H1 (cell line): ENCODE results near the gene TMEM156. TPM values are rescaled to one million over a fixed set of nuclear protein-coding genes. Genes with fewer than 3 reads are reported as not detected.

Experiments
- CTCF ChIA-PET: fragments of 300-600 bp; sonication (Branson Sonifier 250); formaldehyde crosslinking; loops from one replicate; lab custom pipeline; 2021; ENCODE audit not compliant: partially characterized antibody; lab: Charles Lee
- POLR2A ChIA-PET: fragments of 300-600 bp; sonication (Branson Sonifier 250); formaldehyde crosslinking; loops from one replicate; lab custom pipeline; 2021; ENCODE audit warnings: inconsistent platforms; ENCODE audit not compliant: partially characterized antibody; lab: Charles Lee
- DNase-seq, 2 experiments: peaks; one replicate each; pipeline versions ENCODE4 v3.0.0 to v3.0.0-alpha.2; 2010 to 2022; ENCODE audit warnings: low spot score in 2 of 2, low read depth in 1 of 2, mixed read lengths in 1 of 2
- FAIRE-seq: peaks from 2 replicates; lab custom pipeline; 2011; peaks lifted over from hg19 to GRCh38; lab: Jason Lieb, UNC
- H2AFZ ChIP-seq: 2 replicates; pipeline ENCODE4 v1.8.1; 2012; ENCODE audit warnings: low read length, inconsistent platforms
- H2AK5ac ChIP-seq: 2 replicates; pipeline ENCODE4 v1.6.1; 2013; ENCODE audit warnings: low read depth, low read length
- H2BK120ac ChIP-seq: replicated peaks from 2 replicates; pipeline ENCODE3; 2013; ENCODE audit warnings: low read depth, low read length, inconsistent platforms
- H2BK12ac ChIP-seq: 2 replicates; pipeline ENCODE4 v1.6.1; 2013; ENCODE audit warnings: low read depth, low read length
- H2BK15ac ChIP-seq: 2 replicates; pipeline ENCODE4 v1.6.1; 2013; ENCODE audit warnings: low read length
- H2BK20ac ChIP-seq: 2 replicates; pipeline ENCODE4 v1.6.1; 2013; ENCODE audit warnings: low read length
- H2BK5ac ChIP-seq: 2 replicates; pipeline ENCODE4 v1.6.1; 2013; ENCODE audit warnings: low read depth, low read length
- H3K14ac ChIP-seq: 2 replicates; pipeline ENCODE4 v1.6.1; 2013; ENCODE audit warnings: inconsistent platforms; ENCODE audit not compliant: insufficient read length
- H3K18ac ChIP-seq: 2 replicates; pipeline ENCODE4 v1.6.1; 2013; ENCODE audit warnings: low read length; ENCODE audit errors: extremely low read depth
- H3K23ac ChIP-seq: 2 replicates; pipeline ENCODE4 v1.6.1; 2013; ENCODE audit warnings: inconsistent platforms; ENCODE audit not compliant: insufficient read length
- H3K23me2 ChIP-seq: 2 replicates; pipeline ENCODE4 v1.6.1; 2013; ENCODE audit warnings: low read depth, low read length
- H3K27ac ChIP-seq: 2 replicates; pipeline ENCODE4 v1.6.1; 2011; ENCODE audit warnings: low read depth, low read length, inconsistent platforms
- H3K27me3 ChIP-seq, 4 experiments: replicated peaks in 1 of 4; 1 replicate in 1 of 4; 2 replicates in 3 of 4; pipeline versions ENCODE4 v1.6.1 to v1.8.1; 2011 to 2013; ENCODE audit warnings: low read length in 3 of 4, mild to moderate bottlenecking in 3 of 4, inconsistent platforms in 2 of 4, mixed read lengths in 2 of 4, moderate library complexity in 1 of 4; ENCODE audit not compliant: control insufficient read depth in 3 of 4, insufficient read depth in 3 of 4; ENCODE audit errors: extremely low read depth in 1 of 4
- H3K36me3 ChIP-seq, 4 experiments: 2 replicates each; pipeline versions ENCODE4 v1.6.1 to v1.8.1; 2011 to 2013; ENCODE audit warnings: mild to moderate bottlenecking in 4 of 4, low read length in 3 of 4, moderate library complexity in 2 of 4, control low read depth in 1 of 4, inconsistent platforms in 1 of 4; ENCODE audit not compliant: insufficient read depth in 4 of 4, control insufficient read depth in 2 of 4
- H3K4ac ChIP-seq: replicated peaks from 2 replicates; pipeline ENCODE3; 2013; ENCODE audit warnings: low read length, low read depth, mixed read lengths, inconsistent platforms; ENCODE audit not compliant: insufficient read length
- H3K4me1 ChIP-seq, 4 experiments: replicated peaks in 1 of 4; 1 replicate in 1 of 4; 2 replicates in 3 of 4; pipeline versions ENCODE4 v1.6.1 to v1.8.1; 2011 to 2013; ENCODE audit warnings: low read length in 3 of 4, inconsistent platforms in 2 of 4, mixed read lengths in 1 of 4; ENCODE audit not compliant: insufficient read depth in 4 of 4, control insufficient read depth in 3 of 4
- H3K4me2 ChIP-seq, 2 experiments: 2 replicates each; pipeline versions ENCODE4 v1.6.1 to v1.8.1; 2011 to 2013; ENCODE audit warnings: low read depth in 2 of 2, low read length in 2 of 2, control low read depth in 1 of 2, inconsistent platforms in 1 of 2, mild to moderate bottlenecking in 1 of 2; ENCODE audit not compliant: insufficient read depth in 1 of 2
- H3K4me3 ChIP-seq, 4 experiments: fragments of 200-600, 300-600 bp in 1 of 4; sonication (generic), shearing (Covaris generic), sonication (Bioruptor Twin) in 1 of 4; 2 replicates each; pipeline versions ENCODE4 v1.5.1 to v1.8.1; 2011 to 2016; ENCODE audit warnings: low read length in 4 of 4, low read depth in 3 of 4, control low read depth in 2 of 4, inconsistent platforms in 2 of 4, mild to moderate bottlenecking in 2 of 4, mixed read lengths in 1 of 4, moderate library complexity in 1 of 4; ENCODE audit not compliant: insufficient read depth in 2 of 4; ENCODE audit errors: extremely low read depth in 1 of 4
- H3K56ac ChIP-seq: replicated peaks from 2 replicates; pipeline ENCODE3; 2013; ENCODE audit warnings: low read depth, mild to moderate bottlenecking, mixed read lengths, low read length, inconsistent platforms; ENCODE audit not compliant: insufficient read length
- H3K79me1 ChIP-seq: 2 replicates; pipeline ENCODE4 v1.6.1; 2013; ENCODE audit warnings: low read depth, low read length, control low read depth
- H3K79me2 ChIP-seq, 2 experiments: 2 replicates each; pipeline versions ENCODE4 v1.6.1 to v1.8.1; 2012 to 2013; ENCODE audit warnings: low read length in 2 of 2, mild to moderate bottlenecking in 2 of 2, inconsistent platforms in 1 of 2; ENCODE audit not compliant: insufficient read depth in 2 of 2, control insufficient read depth in 1 of 2
- H3K9ac ChIP-seq, 4 experiments: replicated peaks in 1 of 4; 1 replicate in 1 of 4; 2 replicates in 3 of 4; pipeline versions ENCODE4 v1.6.1 to v1.8.1; 2011 to 2013; ENCODE audit warnings: low read depth in 3 of 4, low read length in 3 of 4, control low read depth in 2 of 4, mild to moderate bottlenecking in 2 of 4, moderate library complexity in 2 of 4, inconsistent platforms in 1 of 4; ENCODE audit errors: extremely low read depth in 1 of 4
- H3K9me3 ChIP-seq, 2 experiments: 2 replicates each; pipeline versions ENCODE4 v1.6.1 to v1.8.1; 2012 to 2013; ENCODE audit warnings: mild to moderate bottlenecking in 2 of 2, moderate library complexity in 2 of 2, control low read depth in 1 of 2, inconsistent platforms in 1 of 2, low read depth in 1 of 2, low read length in 1 of 2, mixed read lengths in 1 of 2; ENCODE audit not compliant: insufficient read depth in 2 of 2
- H4K20me1 ChIP-seq, 2 experiments: replicated peaks in 1 of 2; 2 replicates each; pipeline versions ENCODE3 to v1.8.1; 2011 to 2013; ENCODE audit warnings: inconsistent platforms in 2 of 2, low read length in 2 of 2, mild to moderate bottlenecking in 1 of 2; ENCODE audit not compliant: insufficient read depth in 2 of 2, control insufficient read depth in 1 of 2
- H4K5ac ChIP-seq: 2 replicates; pipeline ENCODE4 v1.6.1; 2013; ENCODE audit warnings: low read length, low read depth, mixed read lengths, inconsistent platforms; ENCODE audit not compliant: insufficient read length
- H4K8ac ChIP-seq: 2 replicates; pipeline ENCODE4 v1.8.0; 2013; ENCODE audit warnings: mild to moderate bottlenecking, moderate library complexity, low read length, inconsistent platforms; ENCODE audit not compliant: insufficient read depth; ENCODE audit errors: extremely low read depth
- H4K91ac ChIP-seq: replicated peaks from 2 replicates; pipeline ENCODE3; 2013; ENCODE audit warnings: low read length, mixed read lengths, inconsistent platforms; ENCODE audit not compliant: insufficient read length
- EP300 ChIP-seq, 2 experiments: IDR thresholded peaks; 1 replicate in 1 of 2; 2 replicates in 1 of 2; pipeline ENCODE4 v1.6.1; 2011 to 2012; ENCODE audit warnings: low read depth in 2 of 2, low read length in 2 of 2, mild to moderate bottlenecking in 2 of 2, borderline replicate concordance in 1 of 2, inconsistent platforms in 1 of 2, moderate library complexity in 1 of 2
- RXRA ChIP-seq: IDR thresholded peaks from 2 replicates; pipeline ENCODE4 v1.6.1; 2011; ENCODE audit warnings: low read depth, mild to moderate bottlenecking, low read length, moderate library complexity; ENCODE audit not compliant: insufficient read depth
- YY1 ChIP-seq: IDR thresholded peaks from 2 replicates; pipeline ENCODE4 v1.6.1; 2011; ENCODE audit warnings: low read depth, mild to moderate bottlenecking, low read length
- WGBS, 2 experiments: shearing (Covaris generic) in 1 of 2; methylation state at CpG; one replicate each; pipeline versions ENCODE4 v1.1.6 to v1.1.7; 2013 to 2015; ENCODE audit warnings: low lambda C conversion rate in 2 of 2, mixed read lengths in 2 of 2, inconsistent platforms in 1 of 2, low coverage in 1 of 2, missing lambda C conversion rate in 1 of 2; ENCODE audit not compliant: insufficient replicate concordance in 2 of 2, insufficient coverage in 1 of 2, insufficient read length in 1 of 2; ENCODE audit errors: extremely low coverage in 1 of 2, missing lambda C conversion rate in 1 of 2; 5-methylcytosine and 5-hydroxymethylcytosine counted together
- polyA plus RNA-seq, 7 experiments: library from polyadenylated mRNA; depleted of rRNA in 3 of 7; stranded (reverse) in 5 of 7; unstranded in 2 of 7; fragments of >200 nt in 5 of 7; fragments of 200-250 nt in 2 of 7; gene quantifications; 1 replicate in 5 of 7; 2 replicates in 1 of 7; 4 replicates in 1 of 7; pipeline versions ENCODE4 v1.2.1 to v1.2.3, GENCODE V29; 2011 to 2013; ENCODE audit warnings: missing spikeins in 2 of 7, mixed read lengths in 2 of 7
- total RNA-seq: library from RNA; stranded (reverse); fragmentation: NEBNext Ultra II Directional; extraction: Animal tissue kit (Norgen Biotek cat#: 25700); gene quantifications from 2 replicates; pipeline ENCODE4 v1.2.1, GENCODE V29; 2021

The TMEM156 gene
- total and polyA plus RNA-seq, 2 of the 8 experiments (the other 6 are each of a cell fraction or from before 2014, with no cell fraction given), result not detected

GRCh38 chr4:38930707-38931106 is 101.5 kb downstream of the TMEM156 start:
- no peaks in the 10 kb centered on the region for H3K9me3 ChIP-seq
- peaks cover 0 to 3% (median 0%) of the 10 kb centered on the region in 4 experiments; a peak in 2 of 7 replicates for H3K4me1 ChIP-seq
- H2BK15ac ChIP-seq, result no peak overlapping the region
- no peak overlapping the region for H2BK12ac ChIP-seq
- H3K4me2 ChIP-seq, result no peak overlapping the region
- no peak overlapping the region for H3K9ac ChIP-seq
- H3K36me3 ChIP-seq, result peaks cover 0 to 3% (median 0%) of the 10 kb centered on the region in 4 experiments; a peak in 1 of 8 replicates
- 87% methylated on average over 6 of the region's 6 CpGs; no CpG with 5 or more reads in 1 of the 2 experiments for WGBS, 2 experiments
- no peak overlapping the region for H2BK5ac ChIP-seq
- H3K18ac ChIP-seq, result no peak overlapping the region
- no peaks in the 10 kb centered on the region for H3K79me1 ChIP-seq
- DNase-seq, result no peak
- H3K4ac ChIP-seq, result no peak overlapping the region
- no peak overlapping the region for H2AFZ ChIP-seq
- no peak overlapping the region for H2BK120ac ChIP-seq
- H3K56ac ChIP-seq, result no peak overlapping the region
- H2AK5ac ChIP-seq, result no peak overlapping the region
- H3K23ac ChIP-seq, result no peak overlapping the region
- H4K5ac ChIP-seq, result no peak overlapping the region
- ChIA-PET POLR2A (no interaction called here), CTCF (interaction anchor here (1.2 kb wide), 2 partner anchors 16 to 39 kb away, joined by 3 read pairs; no protein-coding TSS in a partner anchor)
- no peak overlapping the region for H3K27ac ChIP-seq
- H3K27me3 ChIP-seq, result no peaks in the 10 kb centered on the region
- FAIRE-seq, result no peak
- no peak overlapping the region for H2BK20ac ChIP-seq
- H3K23me2 ChIP-seq, result no peaks in the 10 kb centered on the region
- no peak overlapping the region for H4K91ac ChIP-seq
- no peak overlapping the region for H4K8ac ChIP-seq
- H4K20me1 ChIP-seq, result no peaks in the 10 kb centered on the region
- no peaks in the 10 kb centered on the region for H3K79me2 ChIP-seq
- no peak overlapping the region for H3K4me3 ChIP-seq
- no peak overlapping the region for H3K14ac ChIP-seq
- no peak for TF ChIP-seq EP300 (IDR thresholded peaks at IDR 0.05; ENCODE audit: borderline replicate concordance in 1 of 2, low read depth in 2 of 2, low read length in 2 of 2)
- no peak for TF ChIP-seq YY1
- no peak for TF ChIP-seq RXRA
